Activated CD4-positive, alpha-beta T cell treated with anti-CD3 and anti-CD28 coated beads, Interleukin-2, amount 10 ng/mL, durations not matched to agents 7 days and 5 days (primary cell): ENCODE data around the gene IRF1. TPM values are rescaled to one million over a fixed set of nuclear protein-coding genes. Genes with fewer than 3 reads are reported as not detected.
A peak's percentile ranks its signal among the peaks of the same experiment; 100 is the strongest.
"Not testable (repeated sequence)": the region's sequence is repeated elsewhere in the genome, so short reads cannot be mapped to it uniquely, and the experiment has no call there.

ENCODE experiments used
- CTCF ChIA-PET: fragments of 350-600 bp; sonication (Branson Sonifier 250); formaldehyde crosslinking; loops from one replicate; lab custom pipeline; 2021; ENCODE audit warnings: antibody characterized with exemption; lab: Charles Lee
- POLR2A ChIA-PET: fragments of 350-600 bp; sonication (Branson Sonifier 250); formaldehyde crosslinking; loops from one replicate; lab custom pipeline; 2021; ENCODE audit warnings: antibody characterized with exemption; lab: Charles Lee
- DNase-seq: peaks from one replicate; pipeline ENCODE4 v3.0.0-alpha.2; 2020
- H3K27ac Mint-ChIP-seq: one replicate; pipeline ENCODE4 v1.8.0; 2021; ENCODE audit warnings: mild to moderate bottlenecking, moderate library complexity, mixed read lengths
- H3K27me3 Mint-ChIP-seq: one replicate; pipeline ENCODE4 v1.8.0; 2021; ENCODE audit warnings: mixed read lengths
- H3K36me3 Mint-ChIP-seq: one replicate; pipeline ENCODE4 v1.8.0; 2021; ENCODE audit warnings: low read depth, mixed read lengths
- H3K4me1 Mint-ChIP-seq: one replicate; pipeline ENCODE4 v1.8.0; 2021; ENCODE audit warnings: mixed read lengths
- H3K4me3 Mint-ChIP-seq: one replicate; pipeline ENCODE4 v1.8.0; 2021; ENCODE audit warnings: mild to moderate bottlenecking, moderate library complexity, mixed read lengths
- H3K9me3 Mint-ChIP-seq: one replicate; pipeline ENCODE4 v1.8.0; 2021; ENCODE audit warnings: mixed read lengths
- total RNA-seq, 2 experiments: library from RNA; stranded (reverse); gene quantifications; one replicate each; pipeline ENCODE4 v1.2.3, GENCODE V29; 2021

IRF1 gene
- 100 to 1,000 TPM; 289 to 302 TPM for total RNA-seq

- Mint-ChIP-seq H3K36me3 (peaks cover 47% of the 10 kb centered on the region), H3K4me1 (peaks cover 70% of the 10 kb centered on the region), H3K9me3 (no peaks in the 10 kb centered on the region), H3K27me3 (no peaks in the 10 kb centered on the region), H3K27ac (peak within 1 kb of the TSS; percentile 96), H3K4me3 (peak within 1 kb of the TSS; percentile 99)
- peak; percentile 98 for DNase-seq
- ChIA-PET CTCF (interaction anchor here (0.6 to 6.3 kb wide), 14 partner anchors 10 to 1205 kb away, joined by 3 to 52 read pairs (median 4); no protein-coding TSS in a partner anchor), POLR2A (interaction anchor here (0.5 to 3.8 kb wide), 14 partner anchors 9 to 319 kb away, joined by 3 to 25 read pairs (median 4); no protein-coding TSS in a partner anchor)
These were observed at the start of gene IRF1 for GRCh38 chr5:132490484-132491367. IRF1 (minus strand) TSS chr5:132490773; CDS start chr5:132489478, 1,295 bp downstream.

GRCh38 chr5:132540149-132540548, 49.6 kb upstream of the IRF1 start:
- Mint-ChIP-seq H3K9me3 (no peaks in the 10 kb centered on the region), H3K4me3 (no peak overlapping the region), H3K27ac (no peak overlapping the region), H3K4me1 (peaks cover 8% of the 10 kb centered on the region), H3K27me3 (peaks cover 13% of the 10 kb centered on the region), H3K36me3 (no peaks in the 10 kb centered on the region)
- ChIA-PET POLR2A (interaction anchor here (0.6 kb wide), 1 partner anchor 42 kb away, joined by 3 read pairs; no protein-coding TSS in a partner anchor), CTCF (no interaction called here)
- no peak for DNase-seq

GRCh38 chr5:132539716-132540115, 49.1 kb upstream of the IRF1 start:
- DNase-seq = no peak
- H3K4me1 Mint-ChIP-seq = peaks cover 8% of the 10 kb centered on the region
- POLR2A ChIA-PET = no interaction called here
- CTCF ChIA-PET = no interaction called here
- H3K4me3 Mint-ChIP-seq = no peak overlapping the region
- no peak overlapping the region for H3K27ac Mint-ChIP-seq
- no peaks in the 10 kb centered on the region for H3K9me3 Mint-ChIP-seq
- no peaks in the 10 kb centered on the region for H3K36me3 Mint-ChIP-seq
- H3K27me3 Mint-ChIP-seq = peaks cover 17% of the 10 kb centered on the region

- peaks cover 19% of the 10 kb centered on the region for H3K4me1 Mint-ChIP-seq
- H3K36me3 Mint-ChIP-seq = no peaks in the 10 kb centered on the region
- ChIA-PET CTCF (interaction anchor here (0.6 to 2.1 kb wide), 2 partner anchors 22 to 145 kb away, joined by 3 to 8 read pairs; no protein-coding TSS in a partner anchor), POLR2A (no interaction called here)
- H3K4me3 Mint-ChIP-seq = no peak overlapping the region
- DNase-seq = no peak
- H3K9me3 Mint-ChIP-seq = no peaks in the 10 kb centered on the region
- H3K27me3 Mint-ChIP-seq = peaks cover 25% of the 10 kb centered on the region
- H3K27ac Mint-ChIP-seq = no peak overlapping the region
These were observed 40.4 kb upstream of the IRF1 start for GRCh38 chr5:132530946-132531345.

- ChIA-PET POLR2A (no interaction called here), CTCF (interaction anchor here (0.8 to 1.6 kb wide), 3 partner anchors 28 to 161 kb away, joined by 3 to 5 read pairs (median 3); no protein-coding TSS in a partner anchor)
- DNase-seq = peak; percentile 19
- Mint-ChIP-seq H3K9me3 (no peaks in the 10 kb centered on the region), H3K27ac (peak overlapping the region; percentile 47), H3K4me1 (peaks cover 35% of the 10 kb centered on the region), H3K4me3 (no peak overlapping the region), H3K27me3 (peaks cover 12% of the 10 kb centered on the region), H3K36me3 (no peaks in the 10 kb centered on the region)
These were observed 38.5 kb upstream of the IRF1 start for GRCh38 chr5:132528866-132529634.

- Mint-ChIP-seq H3K9me3 (no peaks in the 10 kb centered on the region), H3K36me3 (no peaks in the 10 kb centered on the region), H3K27me3 (peaks cover 15% of the 10 kb centered on the region), H3K4me3 (no peak overlapping the region), H3K27ac (no peak overlapping the region), H3K4me1 (peaks cover 35% of the 10 kb centered on the region)
- DNase-seq = no peak
- POLR2A ChIA-PET = no interaction called here
- CTCF ChIA-PET = interaction anchor here (1.1 to 3.3 kb wide), 5 partner anchors 9 to 291 kb away, joined by 3 to 22 read pairs (median 7); partner anchors contain the start of gene KIF3A
These were observed 37.4 kb upstream of the IRF1 start for GRCh38 chr5:132528021-132528420.

- peaks cover 35% of the 10 kb centered on the region for H3K4me1 Mint-ChIP-seq
- H3K36me3 Mint-ChIP-seq = peaks cover 2% of the 10 kb centered on the region
- H3K27ac Mint-ChIP-seq = no peak overlapping the region
- POLR2A ChIA-PET = no interaction called here
- H3K4me3 Mint-ChIP-seq = no peak overlapping the region
- CTCF ChIA-PET = interaction anchor here (0.6 to 3.3 kb wide), 23 partner anchors 10 to 685 kb away, joined by 3 to 22 read pairs (median 3); partner anchors contain the start of gene KIF3A
- no peaks in the 10 kb centered on the region for H3K9me3 Mint-ChIP-seq
- H3K27me3 Mint-ChIP-seq = peaks cover 13% of the 10 kb centered on the region
- DNase-seq = no peak
These were observed 36.5 kb upstream of the IRF1 start for GRCh38 chr5:132526974-132527564.

- H3K27ac Mint-ChIP-seq = no peak overlapping the region
- peak; percentile 55 for DNase-seq
- no peak overlapping the region for H3K4me3 Mint-ChIP-seq
- peaks cover 35% of the 10 kb centered on the region for H3K4me1 Mint-ChIP-seq
- CTCF ChIA-PET = interaction anchor here (0.6 to 3.3 kb wide), 33 partner anchors 11 to 361 kb away, joined by 3 to 22 read pairs (median 3); partner anchors contain the start of genes KIF3A and SHROOM1
- H3K27me3 Mint-ChIP-seq = peaks cover 11% of the 10 kb centered on the region
- peaks cover 3% of the 10 kb centered on the region for H3K36me3 Mint-ChIP-seq
- no peaks in the 10 kb centered on the region for H3K9me3 Mint-ChIP-seq
- POLR2A ChIA-PET = no interaction called here
These were observed 35.9 kb upstream of the IRF1 start for GRCh38 chr5:132526290-132526973.

- peaks cover 10% of the 10 kb centered on the region for H3K27me3 Mint-ChIP-seq
- H3K27ac Mint-ChIP-seq = no peak overlapping the region
- no peak overlapping the region for H3K4me3 Mint-ChIP-seq
- H3K9me3 Mint-ChIP-seq = peaks cover 4% of the 10 kb centered on the region
- POLR2A ChIA-PET = no interaction called here
- peaks cover 38% of the 10 kb centered on the region for H3K4me1 Mint-ChIP-seq
- CTCF ChIA-PET = interaction anchor here (0.7 to 3.3 kb wide), 8 partner anchors 12 to 306 kb away, joined by 3 to 14 read pairs (median 4); partner anchors contain the start of gene SHROOM1
- peaks cover 3% of the 10 kb centered on the region for H3K36me3 Mint-ChIP-seq
- no peak for DNase-seq
These were observed 34.7 kb upstream of the IRF1 start for GRCh38 chr5:132525299-132525724.

GRCh38 chr5:132524877-132525276, 34.3 kb upstream of the IRF1 start:
- POLR2A ChIA-PET, DNase-seq, H3K4me3 Mint-ChIP-seq, H3K36me3 Mint-ChIP-seq, H3K27ac Mint-ChIP-seq, H3K9me3 Mint-ChIP-seq: not testable (repeated sequence)
- Mint-ChIP-seq H3K27me3 (peaks cover 10% of the 10 kb centered on the region), H3K4me1 (peaks cover 38% of the 10 kb centered on the region)
- CTCF ChIA-PET = interaction anchor here (0.8 to 3.3 kb wide), 4 partner anchors 12 to 306 kb away, joined by 3 to 14 read pairs (median 6); partner anchors contain the start of gene SHROOM1

GRCh38 chr5:132522067-132522466, 31.5 kb upstream of the IRF1 start:
- H3K9me3 Mint-ChIP-seq, H3K4me3 Mint-ChIP-seq, DNase-seq, H3K36me3 Mint-ChIP-seq, H3K27me3 Mint-ChIP-seq, H3K27ac Mint-ChIP-seq, POLR2A ChIA-PET: not testable (repeated sequence)
- H3K4me1 Mint-ChIP-seq = peaks cover 26% of the 10 kb centered on the region
- CTCF ChIA-PET = interaction anchor here (0.7 kb wide), 1 partner anchor 120 kb away, joined by 5 read pairs; no protein-coding TSS in a partner anchor
